22Rv1 (cell line): ENCODE results near the gene PAFAH1B1.
"Not testable (repeated sequence)": the region's sequence is repeated elsewhere in the genome, so short reads cannot be mapped to it uniquely, and the experiment has no call there.

Source experiments
- H3K27ac ChIP-seq: fragments of 450-650 bp; 2 replicates; pipeline ENCODE4 v1.5.1; 2017
- ZFX ChIP-seq: fragments of 450-650 bp; IDR thresholded peaks from 2 replicates; pipeline ENCODE4 v1.6.1; 2017; ENCODE audit warnings: antibody characterized with exemption, borderline replicate concordance
- TF ChIP-seq, protein P1 (sequence below): fragments of 450-650 bp; IDR thresholded peaks from 2 replicates; pipeline ENCODE4 v1.5.1; 2017; ENCODE audit warnings: mild to moderate bottlenecking

PAFAH1B1 gene

DNA sequence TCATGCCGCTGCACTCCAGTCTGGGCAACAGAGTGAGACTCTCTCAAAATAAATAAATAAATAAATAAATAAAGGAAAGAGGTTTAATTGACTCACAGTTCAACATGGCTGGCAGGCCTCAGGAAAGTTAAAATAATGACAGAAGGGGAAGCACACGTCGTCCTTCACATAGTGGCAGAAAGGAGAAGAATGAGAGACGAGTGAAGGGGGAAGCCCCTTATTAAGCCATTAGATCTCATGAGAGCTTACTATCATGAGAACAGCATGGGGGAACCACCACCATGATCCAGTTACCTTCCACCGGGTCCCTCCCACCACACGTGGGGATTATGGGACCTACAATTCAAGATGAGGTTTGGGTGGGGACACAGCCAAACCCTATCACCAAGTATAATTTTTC, 54.5 kb downstream of the PAFAH1B1 start:
- no peak overlapping the region for H3K27ac ChIP-seq
- TF ChIP-seq ZFX, result no peak
- TF ChIP-seq, protein P1, sequence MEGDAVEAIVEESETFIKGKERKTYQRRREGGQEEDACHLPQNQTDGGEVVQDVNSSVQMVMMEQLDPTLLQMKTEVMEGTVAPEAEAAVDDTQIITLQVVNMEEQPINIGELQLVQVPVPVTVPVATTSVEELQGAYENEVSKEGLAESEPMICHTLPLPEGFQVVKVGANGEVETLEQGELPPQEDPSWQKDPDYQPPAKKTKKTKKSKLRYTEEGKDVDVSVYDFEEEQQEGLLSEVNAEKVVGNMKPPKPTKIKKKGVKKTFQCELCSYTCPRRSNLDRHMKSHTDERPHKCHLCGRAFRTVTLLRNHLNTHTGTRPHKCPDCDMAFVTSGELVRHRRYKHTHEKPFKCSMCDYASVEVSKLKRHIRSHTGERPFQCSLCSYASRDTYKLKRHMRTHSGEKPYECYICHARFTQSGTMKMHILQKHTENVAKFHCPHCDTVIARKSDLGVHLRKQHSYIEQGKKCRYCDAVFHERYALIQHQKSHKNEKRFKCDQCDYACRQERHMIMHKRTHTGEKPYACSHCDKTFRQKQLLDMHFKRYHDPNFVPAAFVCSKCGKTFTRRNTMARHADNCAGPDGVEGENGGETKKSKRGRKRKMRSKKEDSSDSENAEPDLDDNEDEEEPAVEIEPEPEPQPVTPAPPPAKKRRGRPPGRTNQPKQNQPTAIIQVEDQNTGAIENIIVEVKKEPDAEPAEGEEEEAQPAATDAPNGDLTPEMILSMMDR, result no peak

DNA sequence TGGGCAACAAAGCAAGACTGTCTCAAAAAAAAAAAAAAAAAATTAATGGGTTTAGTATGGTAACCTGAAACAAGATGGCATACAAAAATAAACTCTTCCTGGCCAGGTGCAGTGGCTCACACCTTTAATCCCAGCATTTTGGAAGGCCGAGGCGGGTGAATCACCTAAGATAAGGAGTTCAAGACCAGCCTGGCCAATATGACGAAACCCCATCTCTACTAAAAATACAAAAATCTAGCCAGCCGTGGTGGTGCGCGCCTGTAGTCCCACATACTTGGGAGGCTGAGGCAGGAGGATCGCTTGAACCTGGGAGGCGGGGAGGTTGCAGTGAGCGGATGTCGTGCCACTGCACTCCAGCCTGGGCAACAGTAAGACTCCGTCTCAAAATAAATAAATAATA, 55.7 kb downstream of the PAFAH1B1 start:
- TF ChIP-seq, protein P1, result no peak
- TF ChIP-seq ZFX, result no peak
- no peak overlapping the region for H3K27ac ChIP-seq

DNA sequence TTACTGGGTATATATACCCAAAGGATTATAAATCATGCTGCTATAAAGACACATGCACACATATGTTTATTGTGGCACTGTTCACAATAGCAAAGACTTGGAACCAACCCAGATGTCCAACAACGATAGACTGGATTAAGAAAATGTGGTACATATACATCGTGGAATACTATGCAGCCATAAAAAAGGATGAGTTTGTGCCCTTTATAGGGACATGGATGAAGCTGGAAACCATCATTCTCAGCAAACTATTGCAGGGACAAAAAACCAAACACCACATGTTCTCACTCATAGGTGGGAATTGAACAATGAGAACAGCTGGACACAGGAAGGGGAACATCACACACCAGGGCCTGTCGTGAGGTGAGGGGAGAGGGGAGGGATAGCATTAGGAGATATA, 59.5 kb downstream of the PAFAH1B1 start:
- not testable (repeated sequence) for H3K27ac ChIP-seq

DNA sequence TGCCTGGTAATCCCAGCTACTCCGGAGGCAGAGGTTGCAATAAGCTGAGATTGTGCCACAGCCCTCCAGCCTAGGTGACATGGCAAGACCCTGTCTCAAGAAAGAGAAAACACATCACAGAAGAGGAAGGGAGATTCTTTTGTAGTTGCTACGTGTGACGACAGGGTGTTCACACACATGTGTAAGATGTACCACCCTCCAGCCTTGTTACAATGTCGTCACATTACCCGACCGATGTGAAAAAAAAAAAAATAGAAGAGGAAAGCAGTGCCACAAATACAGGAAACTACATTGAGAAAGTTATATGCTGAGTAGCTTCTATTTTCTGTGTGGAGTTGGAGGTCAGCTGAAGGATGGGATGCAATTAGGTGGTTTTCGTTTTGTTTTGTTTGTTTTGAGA, 62.1 kb downstream of the PAFAH1B1 start:
- H3K27ac ChIP-seq, result no peak overlapping the region
- TF ChIP-seq ZFX, result no peak

DNA sequence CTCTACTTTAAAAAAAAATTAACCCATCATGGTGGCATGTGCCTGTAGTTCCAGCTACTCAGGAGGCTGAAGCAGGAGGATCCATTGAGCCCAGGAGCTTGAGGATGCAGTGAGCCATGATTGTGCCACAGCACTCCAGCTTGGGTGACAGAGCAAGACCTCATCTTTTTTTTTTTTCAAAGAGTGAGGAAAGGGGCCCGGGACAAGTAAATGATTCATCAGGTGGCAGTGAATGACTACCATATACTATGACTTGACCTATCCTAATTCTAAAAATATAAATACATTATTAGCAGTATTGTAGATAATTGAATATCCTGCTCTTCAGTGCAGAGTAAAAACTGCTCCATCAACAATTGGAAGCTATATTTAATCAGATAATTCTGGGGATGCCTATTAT, 62.8 kb downstream of the PAFAH1B1 start:
- no peak overlapping the region for H3K27ac ChIP-seq
- TF ChIP-seq ZFX, result no peak
- TF ChIP-seq, protein P1, result no peak

DNA sequence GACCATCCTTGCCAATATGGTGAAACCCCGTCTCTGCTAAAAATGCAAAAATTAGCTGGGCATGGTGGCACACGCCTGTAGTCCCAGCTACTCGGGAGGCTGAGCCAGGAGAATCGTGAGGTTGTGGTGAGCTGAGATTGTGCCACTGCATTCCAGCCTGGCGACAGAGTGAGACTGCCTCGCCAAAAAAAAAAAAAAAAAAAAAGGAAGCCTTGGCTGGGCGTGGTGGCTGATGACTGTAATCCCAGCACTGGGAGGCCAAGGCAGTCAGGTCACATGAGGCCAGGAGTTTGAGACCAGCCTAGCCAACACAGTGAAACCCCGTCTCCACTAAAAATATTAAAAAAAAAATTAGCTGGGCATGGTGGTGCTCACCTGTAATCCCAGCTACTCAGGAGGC, 65.9 kb downstream of the PAFAH1B1 start:
- not testable (repeated sequence) for H3K27ac ChIP-seq

DNA sequence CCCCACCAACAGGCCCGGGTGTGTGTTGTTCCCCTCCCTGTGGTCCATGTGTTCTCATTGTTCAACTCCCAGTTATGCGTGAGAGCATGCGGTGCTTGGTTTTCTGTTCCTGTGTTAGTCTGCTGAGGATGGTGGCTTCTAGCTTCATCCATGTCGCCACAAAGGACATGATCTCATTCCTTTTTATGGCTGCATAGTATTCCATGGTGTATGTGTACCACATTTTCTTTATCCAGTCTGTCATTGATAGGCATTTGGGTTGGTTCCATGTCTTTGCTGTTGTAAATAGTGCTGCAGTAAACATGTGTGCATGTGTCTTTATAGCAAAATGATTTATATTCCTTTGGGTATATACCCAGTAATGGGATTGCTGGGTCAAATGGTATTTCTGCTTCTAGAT, 67.0 kb downstream of the PAFAH1B1 start:
- H3K27ac ChIP-seq, result not testable (repeated sequence)

DNA sequence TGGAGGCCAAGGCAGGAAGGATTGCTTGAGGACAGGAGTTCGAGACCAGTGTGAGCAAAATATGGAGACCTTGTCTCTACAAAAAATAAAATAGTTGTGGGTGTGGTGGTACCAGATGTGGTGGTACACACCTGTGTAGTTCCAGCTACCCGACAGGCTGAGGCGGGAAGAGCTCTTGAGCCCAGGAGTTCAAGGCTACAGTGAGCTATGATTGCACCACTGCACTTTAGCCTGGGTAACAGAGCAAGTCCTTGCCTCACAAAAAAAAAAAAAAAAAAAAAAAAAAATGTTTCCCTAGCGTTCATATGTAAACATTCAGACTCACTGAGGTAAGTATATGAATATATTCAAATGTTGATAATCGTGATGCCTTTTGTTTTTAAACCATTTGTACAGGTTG, 78.6 kb downstream of the PAFAH1B1 start:
- H3K27ac ChIP-seq, result no peak overlapping the region
- TF ChIP-seq ZFX, result no peak
- TF ChIP-seq, protein P1, result no peak

DNA sequence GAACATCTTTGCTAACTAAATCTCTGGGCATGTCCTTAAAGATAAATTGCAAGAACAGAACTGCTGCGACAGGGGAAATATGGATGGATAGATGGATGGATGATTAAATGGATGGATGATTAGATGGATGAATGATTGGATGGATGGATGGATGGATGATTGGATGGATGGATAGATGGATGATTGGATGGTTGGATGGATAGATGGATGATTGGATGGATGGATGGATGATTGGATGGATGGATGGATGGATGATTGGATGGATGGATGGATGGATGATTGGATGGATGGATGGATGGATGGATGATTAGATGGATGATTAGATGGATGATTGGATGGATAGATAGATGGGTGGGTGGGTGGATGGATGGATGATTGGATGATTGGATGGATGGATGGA, 85.8 kb downstream of the PAFAH1B1 start:
- not testable (repeated sequence) for H3K27ac ChIP-seq

DNA sequence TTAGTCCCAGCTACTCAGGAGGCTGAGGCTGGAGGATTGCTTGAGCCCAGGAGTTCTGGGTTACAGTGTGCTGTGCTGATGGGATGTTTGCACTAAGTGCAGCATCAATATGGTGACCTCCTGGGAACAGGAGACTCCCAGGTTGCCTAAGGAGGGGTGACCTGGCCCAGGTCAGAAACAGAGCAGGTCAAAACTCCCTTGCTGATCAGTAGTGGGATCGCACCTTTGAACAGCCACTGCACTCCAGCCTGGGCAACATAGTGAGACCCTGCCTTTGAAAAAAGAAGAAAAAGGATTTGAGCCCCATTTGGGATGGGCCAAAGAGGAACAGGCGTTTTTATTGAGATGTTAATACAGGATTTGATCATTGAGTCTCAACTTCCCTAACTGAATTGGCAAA, 87.5 kb downstream of the PAFAH1B1 start:
- no peak overlapping the region for H3K27ac ChIP-seq
- TF ChIP-seq, protein P1, result no peak
- TF ChIP-seq ZFX, result no peak
